Naive B cell (primary cell): ENCODE results near the gene TRAPPC2L. TPM values are rescaled to one million over a fixed set of nuclear protein-coding genes. Genes with fewer than 3 reads are reported as not detected.

Experiments used
- ATAC-seq, 2 donors: fragments of 150-1000 bp; cut with Tn5 transposase; 2 replicates each; pipeline ENCODE4 v1.10.0; 2021; ENCODE audit warnings: low read depth in 2 of 2, mild to moderate bottlenecking in 2 of 2, moderate library complexity in 2 of 2
- DNase-seq: peaks from one replicate; pipeline ENCODE4 v3.0.0; 2022
- H3K27ac Mint-ChIP-seq, 6 donors: one replicate each; pipeline ENCODE4 v1.8.0; 2020 to 2022; ENCODE audit warnings: mild to moderate bottlenecking in 6 of 6, mixed read lengths in 6 of 6, moderate library complexity in 5 of 6, inconsistent platforms in 2 of 6
- H3K27me3 Mint-ChIP-seq, 3 donors: one replicate each; pipeline ENCODE4 v1.8.0; 2021 to 2022; ENCODE audit warnings: mixed read lengths in 3 of 3, mild to moderate bottlenecking in 1 of 3
- H3K36me3 Mint-ChIP-seq, 2 donors: one replicate each; pipeline ENCODE4 v1.8.0; 2020 to 2022; ENCODE audit warnings: mixed read lengths in 2 of 2, inconsistent platforms in 1 of 2, mild to moderate bottlenecking in 1 of 2
- H3K4me1 Mint-ChIP-seq, 3 donors: one replicate each; pipeline ENCODE4 v1.8.0; 2020 to 2022; ENCODE audit warnings: mixed read lengths in 3 of 3, inconsistent platforms in 1 of 3, mild to moderate bottlenecking in 1 of 3, moderate library complexity in 1 of 3
- H3K4me3 Mint-ChIP-seq, 8 donors: one replicate each; pipeline ENCODE4 v1.8.0; 2020 to 2022; ENCODE audit warnings: mild to moderate bottlenecking in 8 of 8, mixed read lengths in 8 of 8, moderate library complexity in 8 of 8, inconsistent platforms in 2 of 8
- H3K9me3 Mint-ChIP-seq, 7 donors: one replicate each; pipeline ENCODE4 v1.8.0; 2020 to 2022; ENCODE audit warnings: mixed read lengths in 7 of 7, mild to moderate bottlenecking in 5 of 7, inconsistent platforms in 2 of 7, moderate library complexity in 1 of 7
- polyA plus RNA-seq, 6 donors: library from polyadenylated mRNA; unstranded; fragments of 300-500 nt; fragmentation: Illumina TruSeq; gene quantifications; one replicate each; pipeline ENCODE4 v1.2.3, GENCODE V29; 2021; ENCODE audit warnings: low read depth in 6 of 6

Gene TRAPPC2L
- polyA plus RNA-seq, 6 donors from 2014 or later: 87.3 to 100 (median 90.9) TPM

DNA sequence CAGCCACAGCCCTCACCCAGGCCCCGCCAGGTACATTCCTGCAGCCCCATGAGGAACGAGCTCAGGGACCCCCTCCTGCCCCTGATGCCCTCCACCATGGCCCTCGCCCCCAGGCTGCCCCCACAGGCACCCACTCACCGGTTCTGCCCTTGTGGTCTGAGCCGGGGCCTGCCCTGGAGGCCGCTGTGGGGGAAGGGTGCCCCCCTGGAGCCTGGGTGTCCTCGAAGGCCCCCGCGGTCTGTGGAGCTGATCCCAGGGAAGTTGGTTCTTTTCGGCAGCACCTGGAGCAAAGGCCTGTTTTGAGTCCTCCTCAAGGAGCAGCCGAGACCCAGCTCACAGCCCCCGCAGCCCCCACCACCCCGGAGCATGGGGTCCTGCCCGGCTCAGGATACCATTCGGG lies 7.2 kb downstream of the TRAPPC2L start:
- Mint-ChIP-seq H3K4me3 (no peak overlapping the region), H3K4me1 (no peaks in the 10 kb centered on the region), H3K9me3 (no peaks in the 10 kb centered on the region), H3K27ac (no peak overlapping the region), H3K27me3 (peaks cover 0 to 5% (median 0%) of the 10 kb centered on the region in 3 donors), H3K36me3 (no peaks in the 10 kb centered on the region)
- no peak for DNase-seq
- no peak for ATAC-seq

DNA sequence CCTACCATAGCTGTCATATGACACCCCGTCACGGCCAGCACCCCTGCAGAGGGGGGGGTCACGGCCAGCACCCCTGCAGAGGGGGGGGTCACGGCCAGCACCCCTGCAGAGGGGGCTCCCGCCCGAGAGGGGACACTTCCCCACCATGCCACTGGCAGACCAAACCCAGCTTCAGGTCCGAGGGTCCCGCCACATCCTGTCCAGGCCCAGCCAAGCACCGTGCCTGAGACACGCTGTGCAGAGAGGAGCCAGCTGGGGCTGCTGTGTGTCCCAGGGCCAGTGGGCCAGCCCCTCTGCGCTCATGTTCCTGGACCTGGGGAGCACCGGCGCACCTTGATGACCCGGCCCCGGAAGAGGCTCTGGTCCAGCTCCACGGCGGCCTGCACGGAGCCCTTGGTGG lies 7.6 kb downstream of the TRAPPC2L start:
- Mint-ChIP-seq H3K4me3 (no peak overlapping the region), H3K27ac (no peak overlapping the region), H3K36me3 (no peaks in the 10 kb centered on the region), H3K9me3 (no peaks in the 10 kb centered on the region), H3K4me1 (no peaks in the 10 kb centered on the region), H3K27me3 (peaks cover 0 to 9% (median 0%) of the 10 kb centered on the region in 3 donors)
- ATAC-seq (no peak), DNase-seq (no peak)

DNA sequence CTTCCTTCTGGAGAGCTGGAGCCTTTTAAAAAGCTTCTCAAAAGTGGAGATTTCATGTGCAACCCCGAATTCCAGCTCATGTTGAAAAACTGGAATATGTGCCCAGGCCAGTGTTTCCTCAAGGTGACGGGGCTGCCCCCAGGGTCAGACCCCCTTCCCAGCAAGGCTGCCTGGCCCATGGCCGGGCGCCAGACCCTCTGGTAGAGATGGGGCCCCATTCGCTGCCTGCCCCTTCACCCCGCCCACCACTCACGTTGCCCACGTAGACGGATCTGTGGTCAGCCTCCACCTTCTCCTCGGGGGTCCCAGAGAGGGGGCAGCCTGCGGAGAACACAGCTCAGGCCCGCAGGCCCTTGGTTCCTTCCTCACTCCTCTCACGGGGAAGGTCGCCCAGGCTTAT lies 8.4 kb downstream of the TRAPPC2L start:
- DNase-seq (no peak), ATAC-seq (no peak)
- no peaks in the 10 kb centered on the region for H3K9me3 Mint-ChIP-seq
- peaks cover 0 to 16% (median 0%) of the 10 kb centered on the region in 3 donors for H3K27me3 Mint-ChIP-seq
- no peaks in the 10 kb centered on the region for H3K36me3 Mint-ChIP-seq
- no peak overlapping the region for H3K4me3 Mint-ChIP-seq
- H3K4me1 Mint-ChIP-seq: peaks cover 0 to under 1% (median under 1%) of the 10 kb centered on the region in 3 donors
- H3K27ac Mint-ChIP-seq: no peak overlapping the region

DNA sequence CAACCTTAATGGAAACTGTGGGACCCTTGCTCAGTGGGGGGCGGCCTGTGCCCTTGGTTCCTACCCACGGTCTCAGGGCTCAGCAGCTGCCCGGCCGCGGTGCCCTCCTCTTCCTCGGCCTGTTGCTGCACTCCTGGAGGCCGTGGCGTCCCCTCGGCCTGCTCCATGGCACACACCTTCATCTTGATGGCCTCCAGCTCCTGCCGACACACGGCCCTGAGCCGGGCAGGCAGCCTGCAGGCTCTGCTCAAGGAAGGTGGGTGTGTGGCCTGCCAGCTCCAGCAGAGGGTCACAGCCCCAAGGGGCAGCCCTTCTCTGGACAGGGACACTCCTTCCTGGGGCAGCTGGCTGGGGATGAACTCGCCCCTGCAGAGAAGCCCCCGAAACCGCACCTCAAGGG lies 8.8 kb downstream of the TRAPPC2L start:
- Mint-ChIP-seq H3K4me3 (no peak overlapping the region), H3K27ac (no peak overlapping the region), H3K27me3 (peaks cover 0 to 20% (median 3%) of the 10 kb centered on the region in 3 donors), H3K36me3 (no peaks in the 10 kb centered on the region), H3K9me3 (no peaks in the 10 kb centered on the region), H3K4me1 (peaks cover 3 to 5% (median 5%) of the 10 kb centered on the region in 3 donors)
- DNase-seq (no peak), ATAC-seq (no peak)

DNA sequence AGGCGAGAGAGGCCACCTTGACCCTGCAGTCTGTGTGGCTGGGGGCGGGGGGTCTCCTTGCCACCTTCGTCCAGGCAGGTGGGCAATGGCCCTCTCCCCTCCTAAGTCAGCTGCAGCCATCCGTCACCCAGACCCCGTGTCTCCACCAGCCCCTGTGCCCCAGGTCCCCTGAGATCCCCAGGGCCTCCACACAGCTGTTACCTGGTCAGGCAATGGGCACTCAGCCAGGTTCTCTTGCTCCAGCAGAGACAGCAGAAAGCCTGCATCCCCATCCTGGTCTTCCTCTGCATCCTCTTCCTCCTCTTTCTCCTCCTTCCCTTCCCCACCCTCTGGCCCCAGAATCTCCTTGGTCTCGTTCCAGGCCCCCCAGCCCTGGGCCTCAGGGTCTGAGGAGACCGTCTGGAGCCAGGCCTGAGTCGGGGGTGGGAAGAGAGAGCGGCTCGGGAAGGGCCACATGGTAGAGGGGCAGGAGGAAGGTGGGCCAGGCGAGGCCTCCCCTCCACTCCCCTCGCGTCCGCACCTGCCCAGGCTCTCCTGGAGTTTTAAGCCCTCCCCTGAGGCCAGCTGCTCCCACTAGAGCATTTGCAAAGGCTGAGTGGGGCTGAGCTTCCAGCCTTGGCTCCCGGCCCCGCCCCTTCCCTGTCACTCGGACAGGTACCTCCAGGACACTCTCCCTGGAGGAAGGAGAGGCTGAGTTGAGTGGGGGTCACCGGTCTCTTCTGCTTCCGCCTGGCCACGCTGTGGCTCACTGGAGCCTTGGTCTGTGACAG lies 9.4 kb downstream of the TRAPPC2L start, which contains the start of gene PABPN1L:
Gene PABPN1L, minus strand, starts transcription at position 510 of the 770 bp plus-strand sequence. Its CDS starts 54 bp downstream, at position 456.
- peaks cover 9 to 11% (median 9%) of the 10 kb centered on the region in 3 donors for H3K4me1 Mint-ChIP-seq
- peaks cover 0 to 25% (median 8%) of the 10 kb centered on the region in 3 donors for H3K27me3 Mint-ChIP-seq
- H3K9me3 Mint-ChIP-seq: no peaks in the 10 kb centered on the region
- peak within 1 kb of the TSS in 1 of 8 donors; percentile 75 for H3K4me3 Mint-ChIP-seq
- no peaks in the 10 kb centered on the region for H3K36me3 Mint-ChIP-seq
- H3K27ac Mint-ChIP-seq: peak within 1 kb of the TSS in 2 of 6 donors; percentile 20 to 47
- ATAC-seq: no peak
- DNase-seq: no peak

DNA sequence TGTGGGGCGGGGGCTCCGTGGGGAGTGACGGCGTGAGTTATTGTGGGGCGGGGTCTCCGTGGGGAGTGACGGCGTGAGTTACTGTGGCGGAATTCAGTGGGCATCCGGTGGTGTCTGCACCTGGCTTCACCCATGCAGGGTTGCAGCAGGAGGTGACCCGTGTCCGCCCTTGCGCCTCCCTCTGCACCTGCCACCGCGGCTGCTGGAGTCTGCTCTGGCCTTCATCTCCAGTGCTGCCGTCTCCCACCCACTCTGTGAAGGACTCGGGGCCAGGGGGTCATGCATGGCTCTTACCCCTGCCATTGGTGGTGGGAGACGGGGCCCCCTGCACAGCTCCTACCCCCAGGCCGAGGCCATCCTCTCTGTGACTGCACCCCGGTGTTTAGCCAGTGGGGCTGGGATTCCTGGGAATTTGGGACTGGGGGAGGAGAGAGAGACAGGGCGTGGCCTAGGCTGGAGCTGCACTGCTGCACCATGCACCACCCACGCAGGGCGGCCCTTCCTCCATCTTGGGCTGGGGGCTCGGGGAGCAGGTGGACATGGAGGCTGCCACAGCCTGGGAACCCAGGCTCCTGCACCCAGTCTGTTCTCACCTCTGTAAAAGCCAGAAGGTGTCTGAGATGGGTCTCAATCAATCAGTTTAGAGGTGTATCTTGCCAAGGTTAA lies 10.8 kb downstream of the TRAPPC2L start:
- peak overlapping the region in 1 of 6 donors; percentile 20 for H3K27ac Mint-ChIP-seq
- no peak overlapping the region for H3K4me3 Mint-ChIP-seq
- H3K27me3 Mint-ChIP-seq: peaks cover 0 to 25% (median 8%) of the 10 kb centered on the region in 3 donors
- no peak for ATAC-seq
- H3K4me1 Mint-ChIP-seq: peaks cover 9 to 12% (median 10%) of the 10 kb centered on the region in 3 donors
- no peaks in the 10 kb centered on the region for H3K9me3 Mint-ChIP-seq
- no peak for DNase-seq
- H3K36me3 Mint-ChIP-seq: no peaks in the 10 kb centered on the region

DNA sequence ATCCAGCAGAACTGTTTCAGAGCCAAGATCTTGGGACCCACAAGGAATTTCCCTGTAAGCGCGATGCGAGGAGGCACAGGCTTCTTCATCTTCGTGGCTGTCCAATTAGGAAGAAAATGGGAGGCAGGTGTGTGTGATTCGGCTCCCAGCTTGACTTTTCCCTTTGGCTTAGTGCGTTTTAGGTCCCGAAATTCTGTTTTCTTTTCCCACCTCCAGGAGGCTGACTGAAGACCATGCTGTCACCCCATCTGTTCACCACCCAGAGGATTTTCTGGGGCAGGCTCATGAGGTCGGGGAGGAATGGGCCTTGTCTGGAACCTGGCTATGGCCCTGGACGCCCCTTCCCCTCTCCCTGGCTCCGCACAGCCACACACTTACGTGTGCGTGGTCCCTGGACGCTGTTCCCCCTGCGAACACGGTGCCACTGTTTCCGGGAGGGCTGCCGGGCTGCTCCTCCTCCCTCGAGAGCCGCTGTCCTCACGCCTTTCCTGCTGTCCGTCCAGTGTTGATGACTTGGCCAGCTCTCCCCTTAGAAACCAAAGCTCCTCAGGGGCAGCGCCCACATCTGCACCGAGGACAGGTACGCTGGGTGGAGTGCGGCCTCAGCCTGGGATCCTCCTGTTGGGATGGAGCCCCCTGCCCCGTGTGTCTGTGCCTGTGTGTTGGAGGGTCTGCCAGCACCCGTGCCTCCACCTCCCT lies 12.2 kb downstream of the TRAPPC2L start:
- Mint-ChIP-seq H3K4me1 (peaks cover 9 to 12% (median 10%) of the 10 kb centered on the region in 3 donors), H3K36me3 (no peaks in the 10 kb centered on the region), H3K27me3 (peaks cover 0 to 25% (median 8%) of the 10 kb centered on the region in 3 donors), H3K27ac (peak overlapping the region in 1 of 6 donors; percentile 12), H3K4me3 (no peak overlapping the region), H3K9me3 (no peaks in the 10 kb centered on the region)
- ATAC-seq (no peak), DNase-seq (no peak)

DNA sequence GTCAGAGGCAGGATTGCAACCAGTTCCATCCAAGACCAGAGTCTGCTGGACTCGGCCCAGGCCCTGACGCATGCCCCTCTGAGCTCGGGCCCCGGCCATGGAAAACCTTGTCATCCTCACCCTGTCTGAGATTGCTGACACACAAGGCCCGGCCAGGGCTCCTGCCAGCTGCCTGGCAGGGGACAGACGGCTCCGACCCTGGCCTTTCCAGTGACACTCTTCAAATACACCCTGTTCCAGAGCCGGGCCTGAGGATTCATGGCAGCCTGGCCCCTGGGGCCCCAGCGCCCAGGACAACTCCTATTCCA lies 12.7 kb downstream of the TRAPPC2L start:
- ATAC-seq (no peak), DNase-seq (no peak)
- no peaks in the 10 kb centered on the region for H3K9me3 Mint-ChIP-seq
- H3K4me3 Mint-ChIP-seq: no peak overlapping the region
- no peak overlapping the region for H3K27ac Mint-ChIP-seq
- peaks cover 9 to 12% (median 10%) of the 10 kb centered on the region in 3 donors for H3K4me1 Mint-ChIP-seq
- no peaks in the 10 kb centered on the region for H3K36me3 Mint-ChIP-seq
- peaks cover 0 to 25% (median 8%) of the 10 kb centered on the region in 3 donors for H3K27me3 Mint-ChIP-seq

DNA sequence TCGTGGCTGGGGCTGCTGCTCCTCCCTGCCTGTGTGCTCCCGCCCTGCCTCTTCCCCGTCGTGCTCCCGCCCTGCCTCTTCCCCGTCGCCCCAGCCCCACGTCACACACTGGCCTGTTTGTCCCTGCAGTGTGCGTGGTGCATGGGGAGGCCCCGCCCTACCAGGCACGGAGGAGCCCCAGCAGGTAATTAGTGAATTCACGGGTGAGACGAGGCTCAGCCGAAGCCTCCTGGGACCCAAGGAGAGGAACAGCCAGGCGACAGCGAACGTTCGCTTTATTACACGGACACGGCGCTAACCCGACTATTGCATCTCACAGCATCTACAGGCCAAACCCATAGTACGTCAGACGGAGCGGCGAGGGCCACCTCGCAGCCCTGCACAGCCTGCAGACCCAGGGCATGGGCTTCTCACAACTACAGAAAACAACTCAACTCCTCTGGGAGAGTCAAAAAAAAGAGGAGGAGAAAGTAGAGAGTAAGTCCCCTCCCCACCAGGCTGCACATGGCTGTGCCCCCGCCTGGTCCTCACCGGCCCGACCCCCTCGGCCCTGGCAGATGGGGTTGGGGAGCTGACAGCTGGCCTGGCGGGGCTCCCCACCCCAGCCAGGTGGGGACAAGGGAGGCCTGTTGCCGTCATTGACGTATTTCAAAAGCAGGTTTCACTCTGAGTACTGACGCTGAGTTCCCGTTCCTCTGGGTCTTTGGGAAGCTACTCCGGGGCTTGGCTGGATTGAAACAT lies 13.9 kb downstream of the TRAPPC2L start:
- peaks cover 0 to 6% of the 10 kb centered on the region in 2 donors for H3K36me3 Mint-ChIP-seq
- H3K4me1 Mint-ChIP-seq: peaks cover 9 to 12% (median 11%) of the 10 kb centered on the region in 3 donors
- H3K27me3 Mint-ChIP-seq: peaks cover 0 to 25% (median 8%) of the 10 kb centered on the region in 3 donors
- peak; percentile 29 for DNase-seq
- H3K9me3 Mint-ChIP-seq: peaks cover 0 to under 1% (median 0%) of the 10 kb centered on the region in 7 donors
- ATAC-seq: peak; percentile 68 to 69
- H3K27ac Mint-ChIP-seq: peak overlapping the region in 5 of 6 donors; percentile 24 to 78 (median 66)
- peak overlapping the region in 7 of 8 donors; percentile 20 to 76 (median 57) for H3K4me3 Mint-ChIP-seq

DNA sequence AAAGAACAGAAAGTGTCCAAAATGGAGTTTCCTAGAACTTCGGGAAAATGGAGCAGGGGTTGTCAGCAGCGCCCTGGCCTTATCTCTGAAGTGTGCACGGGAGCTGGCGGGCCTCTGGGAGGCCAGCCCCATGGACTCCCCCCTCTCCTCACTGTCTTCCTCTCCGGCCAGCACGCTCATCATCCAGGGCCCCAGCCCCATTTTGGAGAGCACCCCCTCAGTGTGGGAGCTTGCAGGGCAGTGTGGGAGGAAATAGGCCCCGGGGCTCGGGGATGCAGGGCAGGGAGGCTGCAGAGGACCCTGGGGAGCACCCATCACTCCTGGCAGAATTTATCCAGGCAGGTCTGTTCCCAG lies 14.4 kb downstream of the TRAPPC2L start:
- Mint-ChIP-seq H3K36me3 (peaks cover 0 to 12% of the 10 kb centered on the region in 2 donors), H3K4me1 (peaks cover 9 to 12% (median 11%) of the 10 kb centered on the region in 3 donors), H3K9me3 (peaks cover 0 to 1% (median 0%) of the 10 kb centered on the region in 7 donors), H3K27me3 (peaks cover 0 to 25% (median 8%) of the 10 kb centered on the region in 3 donors), H3K27ac (peak overlapping the region in 4 of 6 donors; percentile 60 to 78 (median 66)), H3K4me3 (peak overlapping the region in 7 of 8 donors; percentile 7 to 76 (median 57))
- ATAC-seq (peak in 1 of 2 donors; percentile 8), DNase-seq (no peak)

DNA sequence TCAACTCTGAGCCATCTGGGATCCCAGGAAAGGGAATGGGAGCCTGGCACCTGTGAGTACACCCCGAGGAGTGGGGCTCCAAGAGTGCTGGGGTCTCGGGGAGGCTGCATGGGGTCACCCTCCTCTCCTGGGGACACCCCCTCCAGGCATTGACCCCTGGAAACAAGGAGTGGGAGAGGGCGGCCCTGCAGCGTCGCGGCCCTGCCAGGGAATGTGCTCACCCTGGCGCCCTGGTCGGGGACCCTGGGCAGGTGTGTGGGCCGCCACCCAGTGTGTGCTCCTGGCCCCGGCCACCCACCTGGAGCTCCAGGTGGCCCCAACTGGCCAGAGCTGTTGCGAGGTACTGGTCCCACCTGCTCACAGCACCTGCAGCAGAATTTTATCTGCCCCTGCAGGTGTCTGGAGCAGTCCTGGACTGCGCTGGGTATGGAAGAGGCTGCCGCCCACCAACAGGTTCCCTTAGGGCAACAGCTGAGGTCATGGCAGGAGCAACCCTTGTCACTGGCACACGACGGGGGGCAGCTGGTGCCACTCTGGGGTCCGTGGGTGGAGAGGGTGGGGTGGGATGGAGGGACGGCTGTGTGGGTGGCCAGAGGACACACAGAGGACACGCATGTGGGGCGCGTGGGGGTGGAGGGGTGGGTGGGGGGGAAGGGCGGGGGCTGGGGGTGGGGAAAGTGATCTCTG lies 14.9 kb downstream of the TRAPPC2L start:
- DNase-seq (no peak), ATAC-seq (no peak)
- H3K4me3 Mint-ChIP-seq: peak overlapping the region in 2 of 8 donors; percentile 57 to 61
- H3K4me1 Mint-ChIP-seq: peaks cover 9 to 12% (median 11%) of the 10 kb centered on the region in 3 donors
- H3K9me3 Mint-ChIP-seq: peaks cover 0 to 1% (median 0%) of the 10 kb centered on the region in 7 donors
- H3K36me3 Mint-ChIP-seq: peaks cover 0 to 16% of the 10 kb centered on the region in 2 donors
- H3K27me3 Mint-ChIP-seq: peaks cover 0 to 25% (median 8%) of the 10 kb centered on the region in 3 donors
- H3K27ac Mint-ChIP-seq: peak overlapping the region in 3 of 6 donors; percentile 63 to 78 (median 66)

DNA sequence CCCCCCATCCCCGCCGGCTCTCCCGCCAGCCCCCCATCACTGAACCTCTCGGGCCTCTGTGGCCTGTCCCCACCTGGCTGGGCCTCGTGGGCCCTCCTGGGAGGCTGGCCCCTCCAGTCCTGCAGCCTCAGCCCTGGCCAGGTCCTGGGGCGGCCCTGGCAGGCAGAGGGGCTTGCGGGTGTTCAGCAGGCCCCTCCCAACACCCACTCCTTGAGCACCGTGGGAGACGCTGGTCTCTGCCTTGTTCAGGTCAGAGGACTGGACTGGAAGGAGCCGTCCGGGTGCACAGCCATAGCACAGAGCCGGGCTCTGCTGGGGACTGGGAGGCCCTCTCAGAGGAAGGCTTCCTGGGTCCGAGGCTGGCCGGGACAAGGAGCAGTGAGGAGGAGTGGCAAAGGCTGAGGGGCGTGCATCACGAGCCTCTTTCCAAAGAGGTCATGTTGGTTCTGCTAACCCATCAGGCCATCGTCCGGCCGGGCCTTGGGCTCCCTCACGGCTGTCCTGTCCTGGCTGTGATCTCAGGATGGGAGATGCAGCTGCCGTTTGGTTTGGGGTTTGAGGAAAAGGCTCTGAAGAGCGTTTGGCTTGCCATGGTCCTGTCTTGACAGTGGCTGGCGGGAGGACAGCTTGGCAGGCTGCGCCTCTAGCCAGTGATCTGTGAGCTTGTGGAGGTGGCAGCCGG lies 15.9 kb downstream of the TRAPPC2L start:
- Mint-ChIP-seq H3K4me1 (peaks cover 9 to 12% (median 11%) of the 10 kb centered on the region in 3 donors), H3K27ac (peak overlapping the region in 2 of 6 donors; percentile 11 to 67), H3K36me3 (peaks cover 0 to 16% of the 10 kb centered on the region in 2 donors), H3K9me3 (peaks cover 0 to 1% (median 0%) of the 10 kb centered on the region in 7 donors), H3K27me3 (peaks cover 0 to 25% (median 8%) of the 10 kb centered on the region in 3 donors), H3K4me3 (no peak overlapping the region)
- no peak for ATAC-seq
- no peak for DNase-seq
